Stimulated activated effector memory CD8-positive, alpha-beta T cell treated with anti-CD3 and anti-CD28 coated beads, Interleukin-12 subunit alpha, Interleukin-12 subunit beta, amount 100 ng/mL, for 72 hours (primary cell): ENCODE data around the gene DUOX2.

Experiments
- ATAC-seq: fragments of 150-1000 bp; cut with Tn5 transposase; 2 replicates; pipeline ENCODE4 v1.10.0; 2021
- DNase-seq, 2 donors: peaks; one replicate each; pipeline ENCODE4 v3.0.0; 2021 to 2022; ENCODE audit warnings: low spot score in 2 of 2
- H3K27ac Mint-ChIP-seq: one replicate; pipeline ENCODE4 v1.8.0; 2022; ENCODE audit warnings: mild to moderate bottlenecking, mixed read lengths
- H3K36me3 Mint-ChIP-seq: one replicate; pipeline ENCODE4 v1.8.0; 2022; ENCODE audit warnings: mild to moderate bottlenecking, mixed read lengths
- H3K4me1 Mint-ChIP-seq: one replicate; pipeline ENCODE4 v1.8.0; 2022; ENCODE audit warnings: mixed read lengths
- H3K4me3 Mint-ChIP-seq: one replicate; pipeline ENCODE4 v1.8.0; 2022; ENCODE audit warnings: mild to moderate bottlenecking, mixed read lengths
- H3K9me3 Mint-ChIP-seq: one replicate; pipeline ENCODE4 v1.8.0; 2022; ENCODE audit warnings: mixed read lengths

DUOX2 gene

DNA sequence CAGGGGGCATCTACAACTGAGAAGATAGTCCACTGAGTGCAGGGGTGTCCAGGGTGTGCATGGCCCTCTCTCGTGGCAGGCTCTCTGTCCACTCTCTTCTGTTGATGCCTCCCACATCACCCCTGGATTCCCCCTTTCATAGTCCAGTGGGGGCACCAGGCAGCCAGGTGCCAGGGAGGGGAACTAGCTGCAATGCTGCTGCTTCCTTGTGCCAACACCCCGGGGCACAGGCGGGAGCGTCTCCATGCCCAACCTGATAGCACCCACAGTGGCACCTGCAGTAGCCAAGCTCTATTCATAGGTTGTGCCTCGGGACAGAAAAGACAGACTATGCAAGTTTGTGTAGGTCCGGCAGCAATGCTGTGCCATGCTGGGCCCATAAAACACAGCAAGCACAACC lies 11.7 kb downstream of the DUOX2 start:
- Mint-ChIP-seq H3K27ac (no peak overlapping the region), H3K4me1 (no peaks in the 10 kb centered on the region), H3K36me3 (no peaks in the 10 kb centered on the region), H3K4me3 (no peak overlapping the region), H3K9me3 (no peaks in the 10 kb centered on the region)
- no peak for DNase-seq
- no peak for ATAC-seq

DNA sequence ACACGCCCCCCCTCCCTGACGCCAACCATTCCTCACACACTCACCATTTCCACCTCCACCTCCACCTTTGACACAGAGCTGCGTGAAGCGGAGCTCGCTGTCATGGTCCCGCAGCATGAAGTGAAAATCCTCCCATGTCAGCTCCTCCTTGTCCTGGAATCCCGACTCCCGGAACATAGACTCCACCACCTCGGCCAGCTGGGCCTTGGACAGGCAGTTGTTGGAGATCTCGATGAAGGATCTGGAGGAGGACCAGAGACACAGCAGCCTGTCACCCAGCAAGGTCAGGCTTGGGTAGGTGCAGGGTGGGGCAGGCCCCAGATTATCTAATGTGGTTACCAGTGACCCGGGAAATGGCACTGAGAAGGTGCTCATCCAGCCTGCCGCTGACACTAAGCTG lies 12.2 kb downstream of the DUOX2 start:
- no peak for DNase-seq
- H3K4me3 Mint-ChIP-seq, result no peak overlapping the region
- no peak for ATAC-seq
- no peaks in the 10 kb centered on the region for H3K36me3 Mint-ChIP-seq
- no peaks in the 10 kb centered on the region for H3K9me3 Mint-ChIP-seq
- H3K4me1 Mint-ChIP-seq, result no peaks in the 10 kb centered on the region
- no peak overlapping the region for H3K27ac Mint-ChIP-seq

DNA sequence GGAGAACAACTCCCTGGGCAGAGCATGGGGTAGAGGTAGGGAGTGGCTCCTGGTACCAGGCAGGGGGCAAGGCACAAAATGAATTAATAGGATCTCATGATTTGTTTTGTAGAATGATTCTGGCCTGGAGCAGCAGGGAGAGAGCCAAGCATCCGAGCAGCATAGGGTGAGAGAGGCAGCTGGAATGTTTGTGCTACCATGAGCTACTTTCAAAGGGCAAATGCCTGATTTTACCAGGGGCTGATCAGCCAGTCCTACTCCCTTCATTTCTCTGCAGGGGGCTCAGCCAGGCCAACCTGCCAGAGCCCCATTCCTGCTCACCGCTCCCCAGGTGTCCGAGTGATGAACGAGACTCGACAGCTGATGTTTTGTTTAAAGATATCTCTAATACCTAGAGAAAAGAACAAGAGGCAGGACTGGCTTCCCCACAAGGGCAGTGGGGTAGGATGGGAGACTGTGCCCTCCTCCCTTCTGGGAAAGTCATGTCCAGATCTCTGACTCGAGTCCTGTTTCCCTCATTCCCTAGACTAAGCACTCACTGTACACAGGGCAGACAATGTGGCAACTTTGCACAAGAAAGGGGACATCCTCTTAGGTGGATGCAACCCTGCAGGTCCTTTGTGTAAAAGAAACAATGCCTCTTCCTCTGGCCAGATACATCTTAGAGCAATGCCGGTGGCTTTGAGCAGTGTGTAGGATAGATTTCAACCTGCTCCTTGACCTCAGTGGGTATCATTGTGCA lies 12.9 kb downstream of the DUOX2 start:
- no peak overlapping the region for H3K27ac Mint-ChIP-seq

DNA sequence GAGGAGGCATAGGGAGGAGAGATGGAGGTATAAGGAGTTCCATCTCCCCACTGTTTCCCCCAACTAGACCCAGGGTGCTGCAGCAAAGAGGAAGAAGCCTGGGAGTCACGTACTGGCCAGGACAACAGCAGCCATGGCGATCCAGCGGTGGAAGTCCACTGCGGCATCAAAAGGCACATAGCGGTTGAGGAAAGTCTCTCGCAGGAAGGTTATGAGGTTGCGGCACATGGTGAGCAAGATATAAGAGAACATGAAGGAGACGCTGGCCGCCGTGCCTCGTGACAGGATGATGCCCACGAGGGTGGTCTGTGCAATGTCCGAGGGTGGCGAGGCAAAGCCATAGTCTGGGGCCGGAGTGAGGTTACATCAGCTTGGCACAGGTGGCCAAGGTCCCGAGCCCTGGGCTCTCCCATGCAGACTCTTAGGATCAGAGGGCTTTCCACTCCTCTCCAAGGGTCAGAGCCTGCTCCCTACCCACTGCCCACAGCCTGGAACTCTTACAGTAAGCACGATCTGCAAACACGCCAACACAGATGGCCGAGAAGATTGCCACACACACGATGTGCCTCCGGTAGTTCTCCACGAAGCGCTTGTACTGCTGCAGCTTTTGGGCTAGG lies 14.3 kb downstream of the DUOX2 start:
- Mint-ChIP-seq H3K4me1 (no peaks in the 10 kb centered on the region), H3K27ac (no peak overlapping the region), H3K9me3 (no peaks in the 10 kb centered on the region), H3K36me3 (no peaks in the 10 kb centered on the region), H3K4me3 (no peak overlapping the region)
- DNase-seq, result no peak
- ATAC-seq, result no peak

More for the DNA sequence above, 12.9 kb downstream of the DUOX2 start:
- DNase-seq (no peak), ATAC-seq (no peak)
- no peaks in the 10 kb centered on the region for H3K9me3 Mint-ChIP-seq
- no peak overlapping the region for H3K4me3 Mint-ChIP-seq
- H3K4me1 Mint-ChIP-seq, result no peaks in the 10 kb centered on the region
- no peaks in the 10 kb centered on the region for H3K36me3 Mint-ChIP-seq

DNA sequence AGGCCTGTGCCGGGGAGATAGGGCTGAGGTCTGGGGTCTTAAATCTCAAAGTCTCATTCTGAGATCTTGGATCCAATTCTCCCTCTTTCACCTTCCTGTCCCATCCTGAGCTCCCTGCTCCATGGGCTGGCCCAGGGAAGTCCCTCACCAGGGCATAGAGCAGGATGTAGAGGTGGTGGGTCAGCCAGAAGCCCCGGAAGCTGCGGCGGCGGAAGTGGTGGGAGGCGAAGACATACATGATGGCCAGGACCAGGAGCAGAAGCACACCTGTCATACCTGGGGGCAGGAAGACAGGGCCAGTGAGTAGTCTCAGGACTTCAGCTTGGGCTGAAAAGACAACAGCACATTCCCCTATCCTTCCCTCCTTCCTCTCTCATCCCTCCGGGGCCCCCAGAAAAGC lies 16.5 kb downstream of the DUOX2 start:
- Mint-ChIP-seq H3K4me1 (no peaks in the 10 kb centered on the region), H3K36me3 (no peaks in the 10 kb centered on the region), H3K9me3 (no peaks in the 10 kb centered on the region), H3K4me3 (no peak overlapping the region), H3K27ac (no peak overlapping the region)
- DNase-seq (no peak), ATAC-seq (no peak)

DNA sequence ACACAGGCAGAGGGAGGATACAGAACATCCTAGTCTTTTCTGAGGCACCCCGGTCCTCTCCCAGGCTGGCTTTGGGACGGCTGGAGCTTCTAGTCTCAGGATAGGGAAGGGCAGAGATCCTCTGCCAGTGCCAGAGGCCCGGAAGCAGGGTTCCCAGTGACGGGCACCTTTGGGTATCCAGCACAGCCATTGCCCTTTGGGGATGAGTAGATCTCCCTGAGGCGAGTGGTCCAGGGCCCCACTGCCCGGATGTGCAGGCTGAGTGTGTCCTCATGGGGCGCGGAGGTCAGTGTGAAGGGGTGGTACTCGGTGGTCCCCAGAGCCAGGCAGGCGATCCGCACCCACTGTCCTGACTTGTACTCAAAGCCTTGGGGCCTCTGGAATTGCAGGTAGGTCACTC lies 18.3 kb downstream of the DUOX2 start:
- H3K27ac Mint-ChIP-seq, result no peak overlapping the region
- DNase-seq, result no peak

DNA sequence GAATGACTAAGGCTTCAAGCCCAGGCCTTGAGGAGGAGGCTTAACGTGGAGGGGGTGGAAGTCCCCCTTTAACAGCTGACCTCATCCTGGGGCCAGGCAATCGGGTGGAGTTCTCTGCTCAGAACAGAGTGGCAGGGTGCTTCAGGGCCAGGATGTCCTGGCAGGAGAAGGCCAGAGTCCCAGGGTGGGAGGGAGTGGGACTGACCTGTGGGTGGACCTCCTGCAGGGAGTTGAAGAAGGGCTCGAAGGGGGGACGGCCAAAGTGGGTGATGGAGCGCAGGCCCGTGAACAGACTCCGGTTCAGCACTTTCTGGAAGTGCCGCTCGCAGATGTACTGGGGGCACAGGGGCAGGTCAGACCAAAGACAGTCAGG lies 19.6 kb downstream of the DUOX2 start:
- DNase-seq (no peak), ATAC-seq (no peak)
- H3K27ac Mint-ChIP-seq, result no peak overlapping the region
- no peaks in the 10 kb centered on the region for H3K9me3 Mint-ChIP-seq
- H3K4me1 Mint-ChIP-seq, result no peaks in the 10 kb centered on the region
- H3K36me3 Mint-ChIP-seq, result no peaks in the 10 kb centered on the region
- no peak overlapping the region for H3K4me3 Mint-ChIP-seq

More for the DNA sequence above, 18.3 kb downstream of the DUOX2 start:
- no peak for ATAC-seq
- Mint-ChIP-seq H3K36me3 (no peaks in the 10 kb centered on the region), H3K4me1 (no peaks in the 10 kb centered on the region), H3K4me3 (no peak overlapping the region), H3K9me3 (no peaks in the 10 kb centered on the region)

DNA sequence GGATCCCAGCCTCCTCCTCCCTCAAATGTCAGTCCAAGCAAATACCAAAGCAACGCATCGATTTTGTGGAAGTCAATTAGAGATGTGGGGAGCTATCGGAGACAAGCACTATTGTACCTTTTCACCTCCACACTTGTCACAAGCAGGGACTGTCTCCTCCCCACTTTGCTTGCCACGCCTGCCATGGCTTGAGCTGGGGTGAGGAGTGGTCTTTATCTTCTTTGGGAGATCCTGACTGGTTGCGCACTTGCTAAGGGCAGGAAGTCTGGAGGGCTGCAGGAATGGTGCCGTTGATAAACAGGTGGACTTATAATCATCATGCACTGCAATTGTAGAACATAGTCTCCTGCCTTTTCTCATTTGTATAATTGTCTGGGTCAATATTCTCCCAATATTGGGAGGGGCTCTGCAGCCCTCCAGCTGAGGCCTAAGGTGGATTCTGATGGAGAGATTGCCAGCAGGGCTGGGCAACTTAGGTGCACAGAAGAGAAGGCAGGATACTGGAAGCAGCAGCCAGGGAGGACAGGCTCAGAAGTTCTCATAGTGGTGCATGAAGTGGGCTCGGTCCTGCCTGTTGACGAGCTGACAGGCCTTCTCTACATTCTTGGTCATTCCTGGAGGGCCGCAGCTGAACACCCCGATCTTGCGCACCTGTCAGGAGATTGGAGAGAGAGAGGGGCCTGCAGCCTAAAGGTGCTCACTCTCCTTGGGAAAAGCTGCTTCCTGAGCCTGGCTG lies 20.2 kb downstream of the DUOX2 start:
- DNase-seq, result no peak
- Mint-ChIP-seq H3K4me1 (no peaks in the 10 kb centered on the region), H3K4me3 (no peak overlapping the region), H3K36me3 (no peaks in the 10 kb centered on the region), H3K27ac (no peak overlapping the region), H3K9me3 (no peaks in the 10 kb centered on the region)
- no peak for ATAC-seq

DNA sequence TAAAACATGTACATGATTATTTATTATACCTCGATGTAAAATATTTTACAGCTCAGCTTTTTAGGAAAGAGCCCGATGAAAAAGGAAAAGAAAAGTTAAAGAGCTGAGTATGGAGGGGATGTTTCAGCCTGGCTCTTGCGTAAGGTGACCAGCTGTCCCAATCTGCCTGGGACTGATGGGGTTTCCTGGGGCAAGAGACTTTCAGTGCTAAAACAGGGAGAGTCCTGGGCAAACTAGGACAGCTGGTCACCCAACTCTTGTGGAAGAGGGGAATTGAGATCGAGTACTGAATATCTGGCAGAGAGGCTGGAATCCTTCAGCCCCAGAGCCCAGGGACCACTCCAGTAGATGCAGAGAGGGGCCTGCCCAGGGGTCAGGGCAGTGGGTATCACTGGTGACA lies 21.0 kb downstream of the DUOX2 start:
- no peak overlapping the region for H3K27ac Mint-ChIP-seq
- no peaks in the 10 kb centered on the region for H3K9me3 Mint-ChIP-seq
- DNase-seq (no peak), ATAC-seq (no peak)
- no peaks in the 10 kb centered on the region for H3K36me3 Mint-ChIP-seq
- no peaks in the 10 kb centered on the region for H3K4me1 Mint-ChIP-seq
- H3K4me3 Mint-ChIP-seq, result no peak overlapping the region

DNA sequence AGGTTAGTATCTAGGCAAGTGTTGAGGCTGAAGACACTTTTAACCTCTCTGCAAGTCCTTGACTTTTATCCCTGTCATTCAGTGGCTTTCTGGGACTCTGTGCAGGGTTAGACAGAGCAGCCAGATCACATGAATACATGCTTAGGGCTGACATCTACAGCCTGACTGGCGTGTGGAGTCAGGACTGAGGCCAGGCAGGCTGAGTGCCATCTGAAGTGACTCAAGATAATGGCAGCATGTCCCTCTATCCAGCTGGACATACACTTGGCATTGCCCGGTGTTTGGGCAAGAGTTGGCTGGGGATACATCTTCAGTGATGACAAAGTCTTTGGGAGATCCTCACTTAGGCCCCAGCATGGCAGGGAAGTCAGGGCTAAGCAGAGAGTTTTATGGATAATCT lies 22.4 kb downstream of the DUOX2 start:
- H3K9me3 Mint-ChIP-seq, result no peaks in the 10 kb centered on the region
- H3K36me3 Mint-ChIP-seq, result no peaks in the 10 kb centered on the region
- H3K4me3 Mint-ChIP-seq, result no peak overlapping the region
- no peaks in the 10 kb centered on the region for H3K4me1 Mint-ChIP-seq
- ATAC-seq (no peak), DNase-seq (no peak)
- peak overlapping the region; percentile 6 for H3K27ac Mint-ChIP-seq

DNA sequence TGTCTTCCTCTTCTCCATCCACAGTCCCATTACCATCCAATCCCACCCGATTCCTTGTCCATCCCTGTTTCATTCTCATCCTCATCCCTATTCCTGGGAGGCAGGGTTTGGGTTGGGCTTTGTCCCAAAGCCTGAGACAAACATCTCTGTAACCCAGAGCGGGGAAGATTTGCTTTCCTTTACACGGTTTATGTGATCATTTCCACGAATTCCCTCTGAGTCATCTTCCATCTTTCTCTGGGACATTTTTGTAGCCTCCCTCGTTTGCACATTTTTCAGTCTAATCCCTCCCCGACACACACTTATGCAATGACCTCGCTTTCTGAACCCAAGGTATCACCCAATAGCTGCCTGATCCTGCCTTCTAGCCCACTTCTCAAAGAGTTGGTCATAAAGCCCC lies 22.8 kb downstream of the DUOX2 start:
- Mint-ChIP-seq H3K9me3 (no peaks in the 10 kb centered on the region), H3K36me3 (no peaks in the 10 kb centered on the region), H3K4me3 (no peak overlapping the region), H3K4me1 (no peaks in the 10 kb centered on the region), H3K27ac (peak overlapping the region; percentile 6)
- DNase-seq (no peak), ATAC-seq (no peak)

DNA sequence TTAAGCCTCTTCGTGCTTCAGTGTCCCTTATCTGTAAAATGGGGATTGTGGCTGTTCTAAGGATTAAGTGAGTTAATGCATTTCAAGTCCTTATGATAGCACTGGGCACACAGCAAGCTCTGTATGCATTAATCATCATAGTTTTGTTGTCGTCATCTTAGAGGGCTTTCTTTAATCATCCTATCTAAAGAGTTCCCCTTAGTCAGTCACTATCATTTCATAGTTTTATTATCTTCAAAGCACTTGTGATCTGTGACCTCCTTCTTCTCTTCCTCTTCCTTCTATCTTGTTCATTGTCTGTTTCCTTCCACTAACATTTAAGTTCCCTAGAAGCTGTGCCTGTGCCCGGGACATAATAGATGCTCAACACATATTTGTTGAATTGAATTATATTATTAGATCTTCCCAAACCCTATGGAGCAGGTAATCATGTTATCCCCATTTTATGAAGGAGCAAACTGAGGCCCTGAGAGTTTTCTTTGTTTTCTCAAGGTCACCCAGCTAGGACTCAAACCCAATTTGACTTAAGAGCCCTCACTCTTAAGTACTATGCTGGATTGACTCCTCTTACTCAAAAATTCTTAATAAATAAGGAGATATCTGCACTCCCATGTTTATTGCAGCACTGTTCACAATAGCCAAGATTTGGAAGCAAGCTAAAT lies 24.1 kb downstream of the DUOX2 start:
- H3K9me3 Mint-ChIP-seq, result no peaks in the 10 kb centered on the region
- no peaks in the 10 kb centered on the region for H3K4me1 Mint-ChIP-seq
- H3K4me3 Mint-ChIP-seq, result no peak overlapping the region
- DNase-seq, result no peak
- H3K27ac Mint-ChIP-seq, result no peak overlapping the region
- no peak for ATAC-seq
- H3K36me3 Mint-ChIP-seq, result no peaks in the 10 kb centered on the region

DNA sequence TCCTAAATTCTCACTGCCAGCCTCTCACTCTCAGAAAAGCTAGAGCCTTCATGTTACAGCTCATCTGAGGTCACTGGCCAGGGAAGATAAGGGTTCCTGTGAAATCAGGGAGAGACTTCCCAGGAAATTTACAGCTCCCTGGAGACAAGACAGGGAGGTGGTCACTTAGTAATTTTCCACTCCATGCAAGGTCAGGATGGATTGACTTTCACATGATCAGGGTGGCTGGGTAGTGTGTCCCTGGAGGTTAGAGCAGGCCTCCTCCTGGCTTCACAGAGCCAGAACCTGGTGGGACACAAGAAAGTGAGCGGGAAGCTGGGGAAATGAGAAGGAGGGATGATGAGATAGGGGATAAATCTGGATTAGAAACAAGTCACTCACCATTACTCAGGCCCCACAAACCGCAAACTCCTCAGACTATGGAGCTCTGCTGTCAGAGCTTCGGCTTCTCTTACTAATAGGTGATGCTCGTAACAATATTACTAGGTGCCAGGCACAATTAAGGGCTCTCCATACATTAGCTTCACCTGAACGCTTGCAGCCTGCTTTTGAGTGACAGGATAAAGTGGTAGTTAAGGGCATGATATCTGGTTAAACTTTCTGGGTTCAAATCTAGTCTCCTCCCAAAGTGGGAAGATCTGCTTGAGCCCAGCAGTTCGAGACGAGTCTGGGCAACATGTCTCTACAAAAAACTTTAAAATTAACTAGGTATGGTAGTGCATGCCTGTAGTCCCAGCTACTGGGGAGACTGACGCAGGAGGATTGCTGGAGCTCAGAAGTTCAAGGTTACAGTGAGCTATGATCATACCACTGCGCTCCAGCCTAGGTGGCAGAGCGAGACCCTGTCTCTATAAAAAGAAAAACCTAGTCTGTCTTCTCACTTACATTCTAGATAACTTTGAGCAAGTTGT lies 24.9 kb downstream of the DUOX2 start:
- DNase-seq (no peak), ATAC-seq (no peak)
- Mint-ChIP-seq H3K9me3 (no peaks in the 10 kb centered on the region), H3K36me3 (no peaks in the 10 kb centered on the region), H3K4me3 (no peak overlapping the region), H3K4me1 (no peaks in the 10 kb centered on the region), H3K27ac (no peak overlapping the region)

DNA sequence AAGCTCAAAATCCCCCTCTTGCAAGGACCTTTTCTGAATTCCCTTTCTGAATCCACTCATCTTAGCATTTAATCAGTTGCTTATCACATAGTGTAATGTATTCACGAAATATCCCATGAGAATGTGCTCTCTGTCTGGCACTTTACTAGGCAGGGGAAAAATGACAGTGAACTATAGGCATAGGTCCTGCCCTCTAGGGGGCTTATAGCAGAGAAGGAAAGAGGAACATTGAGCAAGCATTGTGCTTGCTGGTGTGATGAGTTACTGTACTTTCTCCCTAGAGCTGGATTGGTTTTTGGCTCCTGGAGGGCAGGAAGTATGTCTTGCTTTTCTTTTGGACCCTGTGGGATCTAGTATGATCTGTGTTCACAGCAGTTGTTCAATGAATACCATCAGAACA lies 26.5 kb downstream of the DUOX2 start:
- H3K9me3 Mint-ChIP-seq, result no peaks in the 10 kb centered on the region
- H3K27ac Mint-ChIP-seq, result no peak overlapping the region
- ATAC-seq (no peak), DNase-seq (no peak)
- H3K4me1 Mint-ChIP-seq, result no peaks in the 10 kb centered on the region
- H3K36me3 Mint-ChIP-seq, result no peaks in the 10 kb centered on the region
- no peak overlapping the region for H3K4me3 Mint-ChIP-seq

DNA sequence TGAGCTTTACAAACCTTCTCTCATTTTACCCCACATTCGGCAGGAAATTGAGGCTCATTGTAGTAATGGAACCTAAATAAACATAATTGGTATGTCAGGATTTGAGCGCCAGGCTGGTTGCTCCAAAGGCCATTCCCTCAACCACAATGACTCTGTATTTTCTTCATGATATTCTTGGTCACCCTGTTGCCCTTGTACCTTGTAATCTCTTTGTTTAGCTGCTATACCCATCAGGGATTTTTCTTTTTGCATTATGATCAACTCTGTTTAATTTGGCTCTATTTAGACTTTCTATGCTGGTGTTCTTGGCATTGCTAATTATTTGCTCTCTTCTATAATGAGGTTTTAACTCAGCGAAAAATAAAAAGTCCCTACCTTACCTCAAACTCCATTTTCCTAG lies 29.8 kb downstream of the DUOX2 start:
- ATAC-seq, result no peak
- Mint-ChIP-seq H3K4me1 (no peaks in the 10 kb centered on the region), H3K36me3 (no peaks in the 10 kb centered on the region), H3K9me3 (no peaks in the 10 kb centered on the region), H3K4me3 (no peak overlapping the region), H3K27ac (no peak overlapping the region)
- DNase-seq, result no peak
